GM12878 (cell line): ENCODE results near the gene ATP5PO. TPM values are rescaled to one million over a fixed set of nuclear protein-coding genes. Genes with fewer than 3 reads are reported as not detected.

Experiments used
- ATAC-seq: fragments of 200-7000 bp; cut with Tn5 transposase; 3 replicates; pipeline ENCODE4 v1.9.1; 2020; ENCODE audit warnings: mild to moderate bottlenecking, moderate library complexity
- BruUV-seq: library from RNA; stranded (reverse); fragments of 400-500 nt; replicated peaks from 2 replicates; lab custom pipeline; 2021; lab: Mats Ljungman, UMichigan
- CTCF ChIA-PET: fragments of 300-600 bp; sonication (Branson Sonifier 250); formaldehyde crosslinking; extraction: SDS; loops from one replicate; lab custom pipeline; 2021; ENCODE audit warnings: inconsistent platforms; lab: Yijun Ruan, JAX
- POLR2A ChIA-PET: fragments of 350-600 bp; formaldehyde crosslinking; extraction: SDS; loops from one replicate; lab custom pipeline; 2021; ENCODE audit warnings: inconsistent platforms; lab: Charles Lee
- RAD21 ChIA-PET: fragments of 300-600 bp; sonication (Branson Sonifier 250); formaldehyde crosslinking; loops from one replicate; lab custom pipeline; 2023; ENCODE audit warnings: antibody characterized with exemption; ENCODE audit not compliant: unreplicated experiment; lab: Charles Lee
- SMC1A ChIA-PET: fragments of 300-600 bp; sonication (Branson Sonifier 250); formaldehyde crosslinking; loops from one replicate; lab custom pipeline; 2023; ENCODE audit not compliant: unreplicated experiment, uncharacterized antibody; lab: Charles Lee
- DNase-seq: peaks from one replicate; pipeline ENCODE4 v3.0.0-alpha.2; 2011; ENCODE audit warnings: low read depth, low spot score
- FAIRE-seq: peaks from 3 replicates; lab custom pipeline; 2011; peaks lifted over from hg19 to GRCh38; lab: Jason Lieb, UNC
- H2AFZ ChIP-seq: 2 replicates; pipeline ENCODE4 v1.6.0; 2011; ENCODE audit warnings: low read depth, low read length, control low read depth; ENCODE audit not compliant: control insufficient read depth
- H3K27ac ChIP-seq: 2 replicates; pipeline ENCODE4 v1.5.1; 2011; ENCODE audit warnings: control low read depth; ENCODE audit not compliant: control insufficient read depth, insufficient read depth
- H3K27me3 ChIP-seq, 2 experiments: replicated peaks in 1 of 2; 2 replicates each; pipeline versions ENCODE4 v1.6.0 to v1.6.1; 2011; ENCODE audit warnings: low read length in 1 of 2; ENCODE audit not compliant: control insufficient read depth in 2 of 2, insufficient read depth in 2 of 2
- H3K36me3 ChIP-seq, 2 experiments: 2 replicates each; pipeline ENCODE4 v1.5.1; 2011; ENCODE audit warnings: low read length in 1 of 2; ENCODE audit not compliant: control insufficient read depth in 2 of 2, insufficient read depth in 2 of 2
- H3K4me1 ChIP-seq: 2 replicates; pipeline ENCODE4 v1.6.1; 2011; ENCODE audit warnings: mild to moderate bottlenecking, low read length, moderate library complexity, mixed read lengths; ENCODE audit not compliant: control insufficient read depth, insufficient read depth
- H3K4me2 ChIP-seq: 2 replicates; pipeline ENCODE4 v1.6.0; 2011; ENCODE audit warnings: control low read depth; ENCODE audit not compliant: control insufficient read depth, insufficient read depth
- H3K4me3 ChIP-seq: fragments of 200-600 bp; sonication (generic); 2 replicates; pipeline ENCODE4 v1.5.1; 2016
- H3K79me2 ChIP-seq: 2 replicates; pipeline ENCODE4 v1.6.0; 2011; ENCODE audit warnings: low read length; ENCODE audit not compliant: control insufficient read depth, insufficient read depth
- H3K9ac ChIP-seq: 2 replicates; pipeline ENCODE4 v1.8.0; 2011; ENCODE audit warnings: low read length, control low read depth, mixed read lengths; ENCODE audit not compliant: control insufficient read depth, insufficient read depth
- H3K9me3 ChIP-seq: replicated peaks from 3 replicates; pipeline ENCODE4 v1.5.1; 2011; ENCODE audit warnings: mild to moderate bottlenecking, low read length; ENCODE audit not compliant: control insufficient read depth, insufficient read depth
- H4K20me1 ChIP-seq: 2 replicates; pipeline ENCODE4 v1.6.0; 2011; ENCODE audit not compliant: control insufficient read depth, insufficient read depth
- ATF2 ChIP-seq: IDR thresholded peaks from 2 replicates; pipeline ENCODE4 v1.6.1; 2012; ENCODE audit warnings: low read length, inconsistent platforms
- ETV6 ChIP-seq, 2 experiments: fragments of 450-650 bp in 1 of 2; IDR thresholded peaks in 1 of 2; conservative IDR thresholded peaks in 1 of 2; 2 replicates each; pipeline ENCODE4 v1.6.1; 2014; ENCODE audit warnings: antibody characterized with exemption in 1 of 2, borderline replicate concordance in 1 of 2, low read depth in 1 of 2, mild to moderate bottlenecking in 1 of 2, moderate library complexity in 1 of 2
- FOXM1 ChIP-seq: IDR thresholded peaks from 2 replicates; pipeline ENCODE4 v1.6.1; 2012; ENCODE audit warnings: low read depth, mild to moderate bottlenecking, inconsistent platforms, low read length, moderate library complexity
- IKZF1 ChIP-seq: fragments of 450-650 bp; conservative IDR thresholded peaks from 2 replicates; pipeline ENCODE4 v1.6.1; 2017; ENCODE audit warnings: antibody characterized with exemption, mild to moderate bottlenecking
- JUND ChIP-seq: IDR thresholded peaks from 2 replicates; pipeline ENCODE4 v1.6.1; 2012; ENCODE audit warnings: low read depth, mild to moderate bottlenecking, low read length, improper control_type of control experiment, moderate library complexity
- LARP7 ChIP-seq: fragments of 450-650 bp; IDR thresholded peaks from 2 replicates; pipeline ENCODE4 v1.6.1; 2017; ENCODE audit warnings: mild to moderate bottlenecking
- NR2C2 ChIP-seq: IDR thresholded peaks from 2 replicates; pipeline ENCODE4 v1.6.1; 2011; ENCODE audit warnings: borderline replicate concordance, low read depth; ENCODE audit not compliant: control insufficient read depth, insufficient read length
- PAX5 ChIP-seq: IDR thresholded peaks from 2 replicates; pipeline ENCODE4 v1.6.1; 2011; ENCODE audit warnings: low read depth, low read length, borderline replicate concordance
- SMAD5 ChIP-seq: IDR thresholded peaks from 2 replicates; pipeline ENCODE4 v1.6.1; 2016; ENCODE audit warnings: antibody characterized with exemption, low read depth
- SMARCA5 ChIP-seq: fragments of 450-650 bp; IDR thresholded peaks from 2 replicates; pipeline ENCODE4 v1.6.1; 2017; ENCODE audit warnings: mild to moderate bottlenecking
- TAF1 ChIP-seq: IDR thresholded peaks from 2 replicates; pipeline ENCODE4 v1.6.1; 2011; ENCODE audit warnings: mild to moderate bottlenecking, low read depth, low read length, borderline replicate concordance
- TCF7 ChIP-seq: IDR thresholded peaks from 2 replicates; pipeline ENCODE4 v1.6.1; 2014; ENCODE audit warnings: antibody characterized with exemption, borderline replicate concordance
- ZBED1 ChIP-seq: IDR thresholded peaks from 2 replicates; pipeline ENCODE4 v1.6.1; 2016; ENCODE audit warnings: borderline replicate concordance
- ZNF592 ChIP-seq: fragments of 450-650 bp; IDR thresholded peaks from 2 replicates; pipeline ENCODE4 v1.6.1; 2017; ENCODE audit warnings: mild to moderate bottlenecking, moderate library complexity
- ZZZ3 ChIP-seq: IDR thresholded peaks from 2 replicates; pipeline ENCODE4 v1.6.1; 2011; ENCODE audit warnings: low read depth; ENCODE audit not compliant: control insufficient read depth, insufficient read length
- WGBS: methylation state at CpG from one replicate; pipeline ENCODE4 v1.1.6; 2016; ENCODE audit warnings: low lambda C conversion rate; ENCODE audit not compliant: insufficient replicate concordance, insufficient coverage; ENCODE audit errors: missing lambda C conversion rate; 5-methylcytosine and 5-hydroxymethylcytosine counted together
- in situ Hi-C: fragments of 300-500 bp; cut with MboI; formaldehyde crosslinking; loops from 9 replicates; pipeline ENCODE4 v1.14.3; 2018; ENCODE audit warnings: mixed read lengths
- intact Hi-C: fragments of 100-400 bp; cut with micrococcal nuclease; formaldehyde crosslinking; loops from one replicate; pipeline ENCODE4 v1.14.2; 2022; ENCODE audit not compliant: unreplicated experiment
- polyA plus RNA-seq, 11 experiments: library from polyadenylated mRNA; depleted of rRNA in 4 of 11; unstranded in 6 of 11; stranded (reverse) in 5 of 11; fragments of >200 nt; fragmentation: Nextera tagmentation in 4 of 11; fragmentation: Illumina TruSeq in 1 of 11; extraction: Ambion mirVana in 4 of 11; extraction: Trizol in 1 of 11; gene quantifications; 1 replicate in 1 of 11; 2 replicates in 10 of 11; pipeline versions ENCODE4 v1.2.1 to v1.2.3, GENCODE V29; 2011 to 2016; ENCODE audit warnings: inconsistent platforms in 2 of 11, missing spikeins in 2 of 11, low read depth in 1 of 11
- total RNA-seq, 4 experiments: library from RNA; depleted of rRNA in 3 of 4; stranded (reverse); fragments of >200 nt in 3 of 4; fragmentation: Illumina TruSeq in 1 of 4; extraction: Trizol in 1 of 4; gene quantifications; 2 replicates each; pipeline versions ENCODE4 v1.2.1 to v1.2.3, GENCODE V29; 2013 to 2021
- TF ChIP-seq, protein P1 (sequence below): IDR thresholded peaks from 2 replicates; pipeline ENCODE4 v1.6.1; 2011; ENCODE audit warnings: low read depth, mild to moderate bottlenecking, low read length, moderate library complexity, borderline replicate concordance; ENCODE audit errors: extremely low read depth
- TF ChIP-seq, protein P2 (sequence below): fragments of 450-650 bp; IDR thresholded peaks from 2 replicates; pipeline ENCODE4 v1.6.1; 2017; ENCODE audit warnings: antibody characterized with exemption, mild to moderate bottlenecking, moderate library complexity

Gene ATP5PO
- total and polyA plus RNA-seq, 10 of the 15 experiments (the other 5 are each of a cell fraction or from before 2014, with no cell fraction given): 251 to 1,656 (median 470) TPM

DNA sequence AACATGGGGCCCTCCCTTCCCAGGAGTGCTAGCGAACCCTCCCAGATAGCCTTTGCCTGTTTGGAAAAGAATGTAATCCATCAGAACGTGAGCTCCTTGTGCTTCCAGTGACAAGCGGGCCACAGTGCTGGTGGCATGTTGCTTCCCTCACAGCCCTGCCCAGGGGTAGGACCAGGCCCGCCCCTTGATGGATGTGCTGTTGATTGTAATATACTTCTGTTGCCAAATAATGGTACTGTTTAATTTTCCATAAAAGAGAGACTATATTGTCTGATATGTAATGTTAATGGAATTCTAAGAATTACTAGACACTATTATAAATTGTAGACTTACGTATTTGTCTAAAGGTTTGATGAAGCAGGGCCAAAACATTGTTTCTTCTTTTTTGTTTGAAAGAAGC, 16.4 kb downstream of the ATP5PO start:
- RAD21 ChIA-PET: interaction anchor here (1.4 kb wide), 1 partner anchor 25 kb away, joined by 3 read pairs; no protein-coding TSS in a partner anchor
- Histone ChIP-seq H3K9me3 (no peaks in the 10 kb centered on the region), H3K4me2 (no peak overlapping the region), H4K20me1 (no peaks in the 10 kb centered on the region; the same call in 1 of the 2 replicates), H3K9ac (no peak overlapping the region), H3K27me3 (no peaks in the 10 kb centered on the region), H3K27ac (no peak overlapping the region), H3K79me2 (no peaks in the 10 kb centered on the region), H2AFZ (no peak overlapping the region), H3K36me3 (peaks cover 17 to 18% of the 10 kb centered on the region in 2 experiments), H3K4me1 (no peaks in the 10 kb centered on the region), H3K4me3 (no peak overlapping the region)
- intact Hi-C loops (no loop called here), in situ Hi-C loops (no loop called here)
- POLR2A ChIA-PET: no interaction called here
- 99% methylated on average over 5 of the region's 5 CpGs for WGBS
- no peak for ATAC-seq
- CTCF ChIA-PET: interaction anchor here (1.0 to 2.3 kb wide), 4 partner anchors 25 to 452 kb away, joined by 3 to 7 read pairs (median 4); no protein-coding TSS in a partner anchor
- SMC1A ChIA-PET: no interaction called here
- FAIRE-seq: no peak
- DNase-seq: no peak
- BruUV-seq: no TSS peak
- TF ChIP-seq ZBED1 (no peak), ZZZ3 (no peak), SMAD5 (no peak), SMARCA5 (no peak), ZNF592 (no peak), LARP7 (no peak), ATF2 (no peak), ETV6 (conservative IDR thresholded peaks at IDR 0.05 in 1 of 2, IDR thresholded peaks at IDR 0.05 in 1 of 2; ENCODE audit: borderline replicate concordance in 1 of 2, low read depth in 1 of 2) (no peak), TAF1 (no peak), PAX5 (no peak), TCF7 (no peak), IKZF1 (no peak), NR2C2 (no peak), FOXM1 (no peak), JUND (no peak)
- TF ChIP-seq, protein P1, sequence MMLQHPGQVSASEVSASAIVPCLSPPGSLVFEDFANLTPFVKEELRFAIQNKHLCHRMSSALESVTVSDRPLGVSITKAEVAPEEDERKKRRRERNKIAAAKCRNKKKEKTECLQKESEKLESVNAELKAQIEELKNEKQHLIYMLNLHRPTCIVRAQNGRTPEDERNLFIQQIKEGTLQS: no peak
- TF ChIP-seq, protein P2, sequence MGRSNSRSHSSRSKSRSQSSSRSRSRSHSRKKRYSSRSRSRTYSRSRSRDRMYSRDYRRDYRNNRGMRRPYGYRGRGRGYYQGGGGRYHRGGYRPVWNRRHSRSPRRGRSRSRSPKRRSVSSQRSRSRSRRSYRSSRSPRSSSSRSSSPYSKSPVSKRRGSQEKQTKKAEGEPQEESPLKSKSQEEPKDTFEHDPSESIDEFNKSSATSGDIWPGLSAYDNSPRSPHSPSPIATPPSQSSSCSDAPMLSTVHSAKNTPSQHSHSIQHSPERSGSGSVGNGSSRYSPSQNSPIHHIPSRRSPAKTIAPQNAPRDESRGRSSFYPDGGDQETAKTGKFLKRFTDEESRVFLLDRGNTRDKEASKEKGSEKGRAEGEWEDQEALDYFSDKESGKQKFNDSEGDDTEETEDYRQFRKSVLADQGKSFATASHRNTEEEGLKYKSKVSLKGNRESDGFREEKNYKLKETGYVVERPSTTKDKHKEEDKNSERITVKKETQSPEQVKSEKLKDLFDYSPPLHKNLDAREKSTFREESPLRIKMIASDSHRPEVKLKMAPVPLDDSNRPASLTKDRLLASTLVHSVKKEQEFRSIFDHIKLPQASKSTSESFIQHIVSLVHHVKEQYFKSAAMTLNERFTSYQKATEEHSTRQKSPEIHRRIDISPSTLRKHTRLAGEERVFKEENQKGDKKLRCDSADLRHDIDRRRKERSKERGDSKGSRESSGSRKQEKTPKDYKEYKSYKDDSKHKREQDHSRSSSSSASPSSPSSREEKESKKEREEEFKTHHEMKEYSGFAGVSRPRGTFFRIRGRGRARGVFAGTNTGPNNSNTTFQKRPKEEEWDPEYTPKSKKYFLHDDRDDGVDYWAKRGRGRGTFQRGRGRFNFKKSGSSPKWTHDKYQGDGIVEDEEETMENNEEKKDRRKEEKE: no peak
